IPS DF 4.7 (cell line): Measurements from ENCODE around the gene ZNF860.

Source experiments
- DNase-seq: peaks from one replicate; pipeline ENCODE4 v3.0.0-alpha.2; 2013; ENCODE audit warnings: low spot score; ENCODE audit errors: extremely low read depth

ZNF860 gene

DNA sequence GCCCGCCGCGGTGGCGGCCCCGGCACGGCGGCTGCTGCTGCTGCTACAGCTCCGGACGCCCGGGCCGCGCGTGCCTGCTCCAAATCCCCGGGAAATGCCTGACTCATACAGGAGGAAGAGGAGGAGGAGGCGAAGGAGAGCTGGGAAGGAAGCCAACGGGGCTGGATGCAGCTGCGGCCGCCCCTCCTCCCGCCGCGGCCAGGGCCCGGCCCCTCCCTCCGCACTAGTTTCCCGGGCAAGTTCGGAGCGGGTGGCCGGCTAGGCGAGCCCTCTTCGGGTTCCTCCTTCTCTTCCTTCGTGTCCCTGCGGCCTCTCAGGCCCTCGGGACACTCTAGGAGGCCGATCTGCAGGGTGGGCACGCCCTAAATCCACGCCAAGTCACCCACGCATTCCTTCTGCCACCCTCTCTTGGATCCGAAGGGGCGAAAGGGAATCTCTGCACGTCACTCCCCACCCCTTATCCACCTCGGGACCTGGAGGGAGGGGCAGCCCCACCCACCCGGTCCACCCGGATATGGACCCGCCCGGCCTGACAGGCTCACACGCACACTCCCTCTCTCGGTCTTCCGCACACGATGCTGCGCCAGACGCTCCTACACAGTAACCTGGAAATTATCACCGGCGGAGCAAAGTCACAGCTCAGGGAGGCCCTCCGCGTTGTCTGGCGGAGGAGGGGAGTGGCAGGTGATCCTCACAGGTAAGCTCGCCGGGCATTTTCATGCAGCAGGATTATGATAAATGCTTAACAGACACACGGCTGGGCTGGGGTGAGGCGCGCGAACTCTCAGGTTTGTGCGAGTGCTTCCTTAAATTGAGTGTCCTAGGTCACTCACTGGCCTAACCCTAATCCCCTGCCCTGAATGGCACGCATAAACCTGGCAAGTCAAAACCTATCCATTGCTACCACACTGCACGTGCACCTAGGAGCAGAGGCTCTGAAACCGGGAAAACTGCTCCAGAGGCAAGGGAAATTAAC, at the start of gene ZNF860, which contains the start of gene OSBPL10:
Gene ZNF860, plus strand, starts transcription at position 545 of the 976 bp plus-strand sequence. CDS start 7,330 bp downstream, outside the sequence.
Gene OSBPL10, minus strand, starts transcription at position 57 of the 976 bp plus-strand sequence. CDS start 83 bp downstream, outside the sequence.
- no peak for DNase-seq

DNA sequence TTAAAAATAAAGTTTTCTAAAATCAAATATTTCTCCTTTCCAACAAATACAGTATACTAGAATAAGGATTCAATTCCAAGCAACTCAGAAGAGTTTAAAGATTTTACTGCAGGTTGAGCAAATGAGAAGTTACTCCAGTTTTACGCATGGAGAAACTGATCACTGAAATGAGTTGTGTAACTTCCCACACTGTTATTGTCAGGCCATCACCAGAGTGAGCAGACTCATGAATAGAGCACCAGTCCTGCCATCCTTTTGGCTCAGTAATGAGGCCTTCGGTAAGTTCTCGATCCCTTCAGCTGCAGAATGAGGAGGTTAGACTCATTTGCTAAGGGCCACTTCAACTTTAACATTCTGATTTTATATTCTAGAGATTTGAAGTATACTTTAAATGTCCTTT, 48.6 kb upstream of the ZNF860 start:
- no peak for DNase-seq

DNA sequence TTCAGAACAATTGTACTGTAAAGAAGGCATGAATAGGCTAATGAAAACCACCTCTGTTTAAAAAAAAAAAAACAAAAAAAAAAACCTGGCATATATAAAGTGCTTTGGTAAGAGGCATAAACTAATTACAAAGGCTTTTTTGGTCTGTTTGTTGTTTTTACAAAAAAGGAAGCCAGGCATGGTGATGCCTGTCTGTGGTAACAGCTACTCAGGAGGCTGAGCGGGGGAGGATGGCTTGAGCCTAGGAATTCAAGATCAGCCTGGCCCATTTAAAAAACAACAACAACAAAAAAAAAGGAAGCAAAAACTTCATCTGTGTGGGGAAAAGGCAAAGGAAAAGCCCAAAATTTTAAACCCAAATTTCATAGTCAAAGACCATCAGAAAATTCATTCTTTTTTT, 47.5 kb upstream of the ZNF860 start:
- no peak for DNase-seq

DNA sequence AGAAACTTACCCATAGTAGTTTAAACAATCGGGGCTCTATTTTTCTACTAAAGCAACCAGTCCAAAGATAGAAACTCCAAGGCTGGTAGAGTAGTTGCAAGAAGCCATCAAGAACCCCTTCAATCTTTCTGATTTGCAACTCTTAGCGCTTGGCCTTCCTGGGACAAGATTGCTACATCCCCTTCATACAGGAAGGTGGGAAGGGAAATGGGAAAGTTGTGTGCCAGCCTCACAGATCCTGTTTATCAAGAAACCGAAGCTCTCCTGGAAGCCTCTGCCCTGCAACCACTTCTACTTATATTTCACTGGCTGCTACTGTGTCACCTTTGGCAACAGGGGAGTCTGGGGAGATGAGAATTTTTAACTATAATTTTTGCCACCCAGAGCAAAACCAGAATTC, 46.7 kb upstream of the ZNF860 start:
- DNase-seq, result no peak

DNA sequence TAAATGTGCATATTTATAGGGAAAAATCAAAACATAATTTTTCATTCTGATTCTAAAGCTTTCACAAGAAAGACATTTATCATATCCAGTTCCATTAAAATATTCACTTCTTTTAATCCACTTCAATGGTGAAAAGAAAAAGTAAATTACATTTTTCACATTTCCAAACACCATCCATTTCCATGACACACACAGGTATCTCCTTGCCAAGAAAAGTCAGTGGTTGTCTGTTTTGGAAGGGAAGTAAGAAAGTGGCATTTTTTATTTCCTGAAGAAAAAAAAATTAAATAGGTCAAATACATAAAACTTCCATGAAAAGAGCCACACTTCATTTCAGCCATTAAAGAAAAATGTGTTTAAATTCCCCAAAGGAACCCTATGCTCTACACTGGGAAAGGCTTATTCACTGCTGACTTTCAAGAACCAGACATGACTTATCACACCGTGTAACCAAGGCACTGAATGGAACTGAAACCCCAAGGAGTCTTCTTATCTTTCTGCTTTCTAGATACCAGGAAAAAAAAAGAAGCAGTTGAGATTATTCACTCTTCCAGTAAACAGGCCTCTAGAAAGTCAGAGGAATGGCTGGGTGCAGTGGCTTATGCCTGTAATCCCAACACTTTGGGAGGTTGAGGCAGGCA, 45.0 kb upstream of the ZNF860 start:
- DNase-seq, result no peak

DNA sequence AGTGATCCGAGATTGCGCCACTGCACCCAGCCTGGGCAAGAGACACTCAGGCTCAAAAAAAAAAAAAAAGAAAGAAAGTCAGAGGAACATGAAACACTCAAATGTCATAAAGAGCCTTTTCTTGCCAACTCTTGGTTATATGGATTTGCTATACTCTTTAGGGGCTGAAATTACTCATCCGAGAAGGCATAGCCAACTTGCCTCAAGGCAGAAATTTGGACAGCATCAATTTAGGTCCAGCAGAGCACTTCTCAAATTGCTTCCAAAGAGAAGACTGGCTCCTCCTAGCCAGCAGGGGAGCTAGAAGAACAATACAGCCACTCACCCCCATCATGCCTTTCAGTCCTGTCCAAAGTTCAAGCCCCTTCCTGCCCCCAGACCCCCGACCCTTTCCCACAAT, 44.3 kb upstream of the ZNF860 start:
- no peak for DNase-seq

DNA sequence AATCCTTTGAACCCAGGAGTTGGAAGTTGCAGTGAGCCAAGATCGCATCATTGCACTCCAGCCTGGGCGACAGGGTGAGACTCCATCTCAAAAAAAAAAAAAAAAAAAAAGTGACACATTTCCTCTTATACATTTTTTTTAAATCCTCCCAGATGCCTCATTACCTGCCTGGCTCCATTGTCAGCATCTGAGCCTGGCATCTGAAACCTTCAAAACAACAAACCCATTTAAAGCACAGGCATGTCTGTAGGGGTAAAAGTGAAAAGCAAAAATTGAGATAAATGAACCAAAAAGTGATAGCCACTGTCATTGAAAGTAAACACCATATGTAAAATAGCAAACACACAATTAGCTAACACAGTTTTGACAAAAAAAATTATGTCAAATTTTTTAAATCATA, 39.1 kb upstream of the ZNF860 start:
- DNase-seq, result no peak

DNA sequence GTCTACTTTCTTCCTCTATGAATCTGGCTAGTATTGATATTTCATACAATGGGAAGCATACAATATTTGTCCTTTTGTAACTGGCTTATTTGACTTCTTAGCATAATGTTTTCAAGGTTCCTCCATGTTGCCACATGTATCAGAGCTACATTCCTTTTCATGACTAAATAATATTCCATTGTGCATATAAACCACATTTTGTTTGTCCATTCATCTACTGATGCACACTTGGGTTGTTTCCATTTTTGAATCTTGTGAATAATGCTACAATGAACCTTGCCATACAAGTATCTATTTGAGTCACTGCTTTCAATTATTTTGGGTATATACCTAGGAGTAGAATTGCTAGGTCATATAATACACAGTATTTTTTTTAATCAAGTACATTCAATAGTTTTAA, 38.5 kb upstream of the ZNF860 start:
- DNase-seq, result no peak

DNA sequence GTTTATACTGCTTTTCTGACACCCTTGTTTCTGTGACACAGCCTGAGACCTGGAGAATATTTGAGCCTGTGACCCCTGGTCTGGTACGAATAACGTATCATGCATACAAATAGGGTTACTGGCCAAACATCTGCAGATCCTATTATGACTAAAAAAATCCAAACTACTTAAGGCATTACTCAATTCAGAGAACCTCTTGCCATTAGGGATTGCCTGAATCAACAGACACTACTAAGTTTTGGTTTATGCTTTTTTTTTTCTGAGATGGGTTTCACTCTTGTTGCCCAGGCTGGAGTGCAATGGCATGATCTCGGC, 35.9 kb upstream of the ZNF860 start:
- DNase-seq, result no peak

DNA sequence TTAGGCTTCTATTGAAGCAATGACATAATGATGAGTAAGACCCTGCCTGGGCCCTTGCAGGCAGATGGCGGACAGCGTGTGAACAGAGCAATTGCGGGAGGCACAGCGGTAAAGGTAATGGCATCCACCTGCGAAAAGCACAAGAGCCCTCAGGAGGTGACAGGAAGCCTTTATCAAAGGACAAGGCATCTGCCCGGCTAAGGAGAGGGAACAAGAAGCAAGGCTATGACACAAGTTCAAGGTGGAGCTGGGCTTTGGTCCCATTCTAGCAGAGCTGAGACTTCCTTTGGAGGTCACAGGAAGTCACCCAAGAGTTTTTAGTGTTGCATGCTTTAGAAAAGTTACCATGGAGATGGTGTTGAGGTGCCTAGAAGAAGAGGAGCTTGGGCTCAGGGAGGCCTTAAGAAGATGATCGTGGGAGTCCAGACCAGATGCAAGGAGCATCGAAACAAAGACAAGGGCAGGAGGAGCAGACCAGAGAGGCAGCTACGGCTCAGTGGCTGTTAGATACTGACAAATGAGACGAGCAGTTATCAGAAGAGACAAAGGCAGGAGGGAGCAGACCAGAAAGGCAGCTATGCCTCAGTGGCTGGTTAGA, 35.0 kb upstream of the ZNF860 start:
- DNase-seq, result no peak

DNA sequence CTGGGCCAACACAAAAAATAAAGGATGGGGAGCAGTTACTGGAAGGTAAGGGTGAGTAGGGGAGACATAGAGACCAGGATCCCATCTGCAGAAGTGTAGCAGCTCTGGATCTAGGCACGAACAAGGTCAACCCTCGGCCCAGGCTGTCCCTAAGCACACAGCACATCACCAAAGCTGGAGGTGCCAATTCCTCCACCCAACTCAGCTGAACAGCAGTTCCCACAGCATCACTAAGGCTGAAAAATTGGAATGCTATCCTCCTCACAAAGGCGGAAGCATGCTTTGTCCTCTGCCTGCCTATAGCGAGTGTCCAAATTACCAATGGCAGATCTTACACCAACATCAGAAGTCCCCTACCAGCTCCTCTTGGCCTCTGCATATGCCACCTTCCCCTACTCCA, 34.4 kb upstream of the ZNF860 start:
- no peak for DNase-seq

DNA sequence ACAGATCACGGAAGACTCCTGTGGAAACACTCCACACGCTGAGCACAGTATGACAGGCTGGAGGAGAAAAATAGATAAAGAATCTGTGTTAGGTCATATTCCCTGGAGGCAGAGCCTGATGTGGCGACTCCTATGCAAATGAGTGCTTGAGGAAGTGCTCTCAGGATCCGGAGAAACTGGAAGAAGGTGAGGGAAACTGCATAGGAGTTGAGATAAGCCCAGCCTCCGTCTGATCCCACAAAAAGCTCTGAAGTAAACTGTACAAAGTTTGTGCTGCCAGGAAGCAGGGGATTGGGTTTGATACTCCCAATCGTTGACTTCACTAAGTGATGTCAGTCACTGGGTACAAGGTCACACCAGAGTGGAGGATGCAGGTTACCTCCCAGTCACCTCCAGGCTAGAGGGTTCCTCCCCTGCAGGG, 33.9 kb upstream of the ZNF860 start:
- DNase-seq, result no peak

DNA sequence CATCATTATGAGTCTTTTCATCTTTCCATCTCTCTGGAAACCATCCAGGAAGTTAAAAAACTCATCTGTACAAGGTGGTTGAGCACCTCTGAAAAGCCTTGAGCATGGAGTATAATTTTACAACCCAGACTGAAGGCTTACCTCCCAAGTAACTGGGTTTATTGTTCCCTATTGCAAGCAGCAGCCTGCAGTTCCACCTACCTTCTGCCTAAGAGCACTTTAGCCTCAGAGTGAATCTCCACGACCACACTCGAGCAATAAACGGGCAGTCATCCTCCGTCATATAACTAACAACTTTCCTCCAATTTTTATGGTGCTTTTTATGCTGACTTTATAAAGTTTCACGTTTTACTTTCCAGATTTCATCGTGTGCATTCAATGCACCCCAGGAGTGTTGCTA, 33.3 kb upstream of the ZNF860 start:
- no peak for DNase-seq

DNA sequence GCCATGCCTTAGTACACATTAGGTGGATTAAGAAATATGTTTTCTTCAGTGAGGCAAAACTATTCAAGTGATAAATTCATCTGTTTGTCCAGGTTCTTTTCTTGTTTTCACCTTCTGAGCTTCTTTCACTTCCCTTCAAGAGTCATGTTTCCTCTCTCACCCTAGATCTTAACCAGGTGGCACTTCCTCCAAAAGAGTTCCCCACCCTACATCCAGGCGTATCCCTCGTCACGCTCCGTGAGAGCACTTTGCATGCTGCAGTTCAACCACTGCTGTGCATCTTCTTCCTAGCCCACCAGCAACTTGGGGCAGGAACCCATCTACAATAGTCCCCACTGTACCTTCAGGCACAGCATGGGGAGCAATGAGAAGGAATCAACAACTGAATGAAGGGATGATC, 29.3 kb upstream of the ZNF860 start:
- no peak for DNase-seq

DNA sequence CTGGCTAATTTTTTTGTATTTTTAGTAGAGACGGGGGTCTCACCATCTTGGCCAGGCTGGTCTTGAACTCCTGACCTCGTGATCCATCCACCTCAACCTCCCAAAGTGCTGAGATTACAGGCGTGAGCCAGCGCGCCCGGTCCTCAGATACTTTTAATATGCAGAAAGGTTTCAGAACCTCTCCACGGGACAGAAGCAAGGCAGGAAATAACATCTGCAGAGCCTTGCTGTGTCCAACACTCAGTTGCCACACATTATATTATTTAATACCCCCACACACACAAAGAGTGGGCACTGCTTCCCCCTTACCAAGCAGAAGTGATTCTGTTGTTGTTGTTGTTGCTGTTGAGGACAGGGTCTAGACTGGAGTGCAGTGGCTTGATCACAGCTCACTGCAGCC, 28.5 kb upstream of the ZNF860 start:
- DNase-seq, result no peak

DNA sequence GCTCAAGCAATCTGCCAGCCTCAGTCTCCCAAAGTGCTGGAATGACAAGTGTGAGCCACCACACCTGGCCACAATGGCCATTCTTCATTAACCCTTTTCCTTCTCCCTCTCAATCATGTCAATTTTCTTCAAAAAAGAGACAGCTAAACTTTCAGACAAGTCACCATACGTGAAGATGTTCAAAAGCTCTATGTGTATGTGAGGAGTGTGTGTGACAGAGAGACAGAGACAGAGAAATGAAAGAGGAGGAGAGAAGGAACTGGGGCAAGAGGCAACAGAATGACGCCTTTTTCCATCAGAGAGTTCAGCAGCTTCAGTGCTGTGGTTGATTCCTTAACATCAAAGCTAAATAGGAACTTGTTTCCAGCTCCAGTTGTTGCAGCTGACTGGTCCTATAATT, 27.9 kb upstream of the ZNF860 start:
- no peak for DNase-seq

DNA sequence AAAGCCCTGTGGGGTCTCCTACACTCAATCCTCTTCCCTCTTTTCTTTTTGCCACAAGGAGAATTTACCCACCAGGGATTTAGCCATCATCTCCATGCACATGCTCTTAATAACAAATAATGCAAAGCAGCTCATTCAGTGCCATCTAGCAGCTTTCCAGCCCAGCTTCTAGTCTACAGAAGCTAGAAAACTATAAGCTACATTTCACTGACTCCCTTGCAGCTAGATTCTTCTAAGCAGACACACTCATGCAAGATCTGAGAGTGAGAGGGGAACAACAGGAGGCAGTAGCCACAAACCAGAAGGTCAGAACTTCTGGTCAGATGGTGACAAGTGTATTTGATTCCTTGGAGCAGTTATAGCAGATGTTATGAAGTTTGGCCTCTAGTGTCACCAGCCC, 26.0 kb upstream of the ZNF860 start:
- DNase-seq, result no peak

DNA sequence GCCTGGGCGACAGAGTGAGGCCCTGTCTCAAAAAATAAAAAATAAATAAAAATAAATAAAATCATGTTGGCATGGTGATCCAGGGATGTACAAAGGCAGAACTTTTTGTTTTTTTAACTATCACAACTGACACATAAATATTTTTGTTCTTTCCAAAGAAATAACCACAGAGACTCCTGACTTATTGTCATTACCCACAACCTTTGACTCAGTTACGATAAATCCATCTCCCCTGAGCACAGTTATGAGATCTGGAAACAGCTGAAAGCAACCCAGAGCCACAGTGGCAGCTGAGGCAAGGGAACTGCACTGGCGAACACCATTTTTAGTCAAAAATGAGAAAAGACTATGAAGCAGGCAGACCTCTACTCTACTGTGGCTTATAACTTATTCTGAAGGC, 24.4 kb upstream of the ZNF860 start:
- no peak for DNase-seq

DNA sequence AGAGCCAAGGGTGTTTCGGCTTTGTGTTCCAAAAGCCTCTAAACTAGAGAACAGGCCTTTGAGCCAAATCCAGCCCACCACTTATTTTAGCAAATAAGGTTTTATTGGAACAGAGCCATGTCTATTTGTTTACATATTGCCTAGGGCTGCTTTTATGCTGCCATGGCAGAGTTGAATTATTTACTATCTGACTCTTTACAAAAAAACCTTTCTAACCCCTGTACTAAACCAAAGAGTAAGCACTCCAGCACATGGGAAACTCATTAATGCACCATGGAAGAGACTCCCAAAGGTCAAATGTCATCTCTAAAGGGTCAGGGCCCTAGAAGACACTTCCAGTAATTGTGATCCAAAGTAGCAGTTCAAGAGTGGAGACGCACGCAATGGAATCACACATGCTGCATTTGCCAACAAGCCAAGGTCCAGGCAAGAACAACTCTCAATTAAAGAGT, 22.8 kb upstream of the ZNF860 start:
- DNase-seq, result no peak

DNA sequence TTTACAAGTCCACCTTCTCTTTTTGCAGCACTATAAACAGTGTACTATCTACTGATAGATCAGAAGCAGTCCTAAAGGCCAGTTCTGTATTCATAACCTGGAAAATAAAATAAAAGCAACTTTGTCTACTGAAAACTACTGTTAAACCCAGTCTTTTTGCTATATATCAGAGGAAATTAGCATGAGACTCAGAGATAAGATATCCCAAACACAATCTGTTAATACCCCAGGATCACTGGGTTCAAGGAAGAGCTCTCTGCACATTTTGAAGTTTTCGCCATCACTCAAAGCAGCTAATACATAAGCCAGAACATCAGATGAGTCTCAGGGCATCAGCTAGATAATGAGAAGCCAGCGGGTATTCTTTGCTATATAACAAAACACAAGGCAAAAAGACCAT, 22.3 kb upstream of the ZNF860 start:
- DNase-seq, result no peak

DNA sequence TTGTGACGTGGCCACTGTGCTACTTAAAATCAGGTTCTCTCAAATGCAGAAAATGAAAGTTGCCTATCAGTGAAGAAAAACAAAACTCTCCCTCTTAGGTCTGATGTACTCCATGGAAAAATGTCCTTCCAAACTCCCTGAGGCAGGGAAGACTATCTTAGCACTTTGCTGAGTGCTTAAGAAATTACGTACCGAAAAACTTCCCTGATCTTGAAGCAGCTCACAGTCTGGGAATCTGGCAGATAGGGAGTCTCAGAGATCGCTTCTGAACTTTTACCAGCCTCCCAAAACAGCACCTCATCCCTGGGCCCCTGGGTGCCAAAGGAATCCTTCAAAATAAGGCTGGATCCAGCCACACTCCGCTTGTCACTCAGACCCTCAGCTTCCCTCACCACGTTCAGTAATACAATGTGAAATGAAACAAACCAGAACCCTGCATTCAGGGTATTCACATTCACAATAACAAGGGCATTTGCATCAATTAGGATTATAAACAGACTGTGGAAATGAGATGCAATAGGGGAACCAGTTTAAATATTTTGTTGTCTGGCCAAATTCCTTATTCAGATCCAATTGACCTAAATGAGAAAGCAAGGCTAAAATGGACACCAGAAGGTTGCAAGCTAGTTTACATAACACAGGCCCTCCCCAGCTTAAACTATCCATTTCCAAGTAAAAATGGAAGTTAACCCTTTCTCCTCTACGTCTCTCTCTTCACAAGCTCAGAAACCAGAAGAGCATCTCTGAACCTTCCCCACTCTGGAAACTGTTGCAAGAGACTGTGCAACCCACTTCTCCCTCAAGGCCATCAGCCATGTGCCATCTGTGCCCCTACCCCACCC, 21.4 kb upstream of the ZNF860 start:
- DNase-seq, result no peak
